Neural cell (in vitro differentiated cells): ENCODE results near the gene C1QTNF1. TPM values are rescaled to one million over a fixed set of nuclear protein-coding genes. Genes with fewer than 3 reads are reported as not detected.

ENCODE experiments used
- H2AFZ ChIP-seq: fragments of 200-600, 300-800 bp; sonication (generic), shearing (Covaris generic); 2 replicates; pipeline ENCODE4 v1.6.0; 2014; ENCODE audit warnings: low read depth, mild to moderate bottlenecking, antibody characterized with exemption, low read length, moderate library complexity
- H3F3A ChIP-seq: fragments of 200-600 bp; shearing (Covaris generic); 2 replicates; pipeline ENCODE4 v1.6.1; 2016; ENCODE audit warnings: mild to moderate bottlenecking, moderate library complexity, mixed read lengths, antibody characterized with exemption, low read length; ENCODE audit not compliant: insufficient read depth, poor library complexity, severe bottlenecking
- H3K27ac ChIP-seq: fragments of 200-600, 300-800 bp; sonication (generic), shearing (Covaris generic); 2 replicates; pipeline ENCODE4 v1.5.1; 2014; ENCODE audit warnings: mild to moderate bottlenecking, low read length, moderate library complexity
- H3K27me3 ChIP-seq: fragments of 300-800, 200-600 bp; sonication (generic), shearing (Covaris generic); 2 replicates; pipeline ENCODE4 v1.6.0; 2014; ENCODE audit warnings: mild to moderate bottlenecking, low read depth, low read length, moderate library complexity; ENCODE audit not compliant: insufficient read depth
- H3K36me3 ChIP-seq: fragments of 300-800, 200-600 bp; sonication (generic), shearing (Covaris generic); 2 replicates; pipeline ENCODE4 v1.5.1; 2014; ENCODE audit warnings: mild to moderate bottlenecking, antibody characterized with exemption, low read length, moderate library complexity; ENCODE audit not compliant: insufficient read depth
- H3K4me2 ChIP-seq: fragments of 300-800, 200-600 bp; sonication (generic), shearing (Covaris generic); 2 replicates; pipeline ENCODE4 v1.6.0; 2014; ENCODE audit warnings: mild to moderate bottlenecking, low read length
- H3K4me3 ChIP-seq: fragments of 300-800, 200-600 bp; sonication (generic), shearing (Covaris generic); 2 replicates; pipeline ENCODE4 v1.5.1; 2014; ENCODE audit warnings: mild to moderate bottlenecking, low read length, moderate library complexity
- H3K79me2 ChIP-seq: fragments of 200-600 bp; shearing (Covaris generic); replicated peaks from 2 replicates; pipeline ENCODE4 v1.6.0; 2014; ENCODE audit warnings: mild to moderate bottlenecking, low read length, moderate library complexity; ENCODE audit not compliant: insufficient read depth
- H3K9ac ChIP-seq: fragments of 300-800, 200-600 bp; sonication (generic), shearing (Covaris generic); 2 replicates; pipeline ENCODE4 v1.6.1; 2016; ENCODE audit warnings: mild to moderate bottlenecking, low read length, mixed read lengths
- H3K9me2 ChIP-seq: fragments of 200-600 bp; shearing (Covaris generic); 2 replicates; pipeline ENCODE4 v1.6.1; 2016; ENCODE audit warnings: mild to moderate bottlenecking, low read length, mixed read lengths; ENCODE audit not compliant: insufficient read depth
- H3K9me3 ChIP-seq: fragments of 200-600, 300-800 bp; sonication (generic), shearing (Covaris generic); 2 replicates; pipeline ENCODE4 v1.6.1; 2016; ENCODE audit warnings: mild to moderate bottlenecking, mixed run types, low read length, moderate library complexity, mixed read lengths
- H4K20me1 ChIP-seq: fragments of 200-600 bp; shearing (Covaris generic); 2 replicates; pipeline ENCODE4 v1.6.1; 2016; ENCODE audit warnings: mild to moderate bottlenecking, mixed run types; ENCODE audit not compliant: insufficient read depth
- EP300 ChIP-seq: fragments of 450-650 bp; conservative IDR thresholded peaks from 2 replicates; pipeline ENCODE4 v1.6.1; 2014; ENCODE audit warnings: antibody characterized with exemption, mild to moderate bottlenecking, moderate library complexity; ENCODE audit not compliant: poor library complexity, severe bottlenecking
- EZH2 ChIP-seq: fragments of 200-600, 300-800 bp; shearing (Covaris generic), sonication (generic); IDR thresholded peaks from 2 replicates; pipeline ENCODE4 v1.6.1; 2014; ENCODE audit warnings: antibody characterized with exemption, low read length, borderline replicate concordance, mild to moderate bottlenecking; ENCODE audit not compliant: insufficient read depth, poor library complexity, severe bottlenecking
- MXI1 ChIP-seq: fragments of 450-650 bp; conservative IDR thresholded peaks from 2 replicates; pipeline ENCODE4 v1.6.1; 2014; ENCODE audit warnings: antibody characterized with exemption, mild to moderate bottlenecking; ENCODE audit not compliant: poor library complexity, severe bottlenecking
- POLR2AphosphoS5 ChIP-seq: IDR thresholded peaks from 2 replicates; pipeline ENCODE4 v1.6.1; 2012
- RAD21 ChIP-seq: fragments of 450-650 bp; conservative IDR thresholded peaks from 2 replicates; pipeline ENCODE4 v1.6.1; 2014; ENCODE audit warnings: antibody characterized with exemption, mild to moderate bottlenecking, moderate library complexity
- SMC3 ChIP-seq: fragments of 450-650 bp; conservative IDR thresholded peaks from 2 replicates; pipeline ENCODE4 v1.6.1; 2014; ENCODE audit warnings: antibody characterized with exemption, mild to moderate bottlenecking, moderate library complexity; ENCODE audit not compliant: poor library complexity
- TAF1 ChIP-seq: IDR thresholded peaks from 2 replicates; pipeline ENCODE4 v1.6.1; 2012; ENCODE audit warnings: low read depth
- polyA plus RNA-seq: library from polyadenylated mRNA; depleted of rRNA; stranded (reverse); fragments of >200 nt; gene quantifications from 2 replicates; pipeline ENCODE4 v1.2.3, GENCODE V29; 2014
- TF ChIP-seq, protein P1 (sequence below): fragments of 450-650 bp; IDR thresholded peaks from 2 replicates; pipeline ENCODE4 v1.5.1; 2014; ENCODE audit warnings: antibody characterized with exemption, mild to moderate bottlenecking, moderate library complexity; ENCODE audit not compliant: poor library complexity, severe bottlenecking
- TF ChIP-seq, protein P2 (sequence below): IDR thresholded peaks from 2 replicates; pipeline ENCODE4 v1.6.1; 2012; ENCODE audit warnings: borderline replicate concordance

The C1QTNF1 gene
- polyA plus RNA-seq, 1 donor from 2014 or later = 0.16 TPM

DNA sequence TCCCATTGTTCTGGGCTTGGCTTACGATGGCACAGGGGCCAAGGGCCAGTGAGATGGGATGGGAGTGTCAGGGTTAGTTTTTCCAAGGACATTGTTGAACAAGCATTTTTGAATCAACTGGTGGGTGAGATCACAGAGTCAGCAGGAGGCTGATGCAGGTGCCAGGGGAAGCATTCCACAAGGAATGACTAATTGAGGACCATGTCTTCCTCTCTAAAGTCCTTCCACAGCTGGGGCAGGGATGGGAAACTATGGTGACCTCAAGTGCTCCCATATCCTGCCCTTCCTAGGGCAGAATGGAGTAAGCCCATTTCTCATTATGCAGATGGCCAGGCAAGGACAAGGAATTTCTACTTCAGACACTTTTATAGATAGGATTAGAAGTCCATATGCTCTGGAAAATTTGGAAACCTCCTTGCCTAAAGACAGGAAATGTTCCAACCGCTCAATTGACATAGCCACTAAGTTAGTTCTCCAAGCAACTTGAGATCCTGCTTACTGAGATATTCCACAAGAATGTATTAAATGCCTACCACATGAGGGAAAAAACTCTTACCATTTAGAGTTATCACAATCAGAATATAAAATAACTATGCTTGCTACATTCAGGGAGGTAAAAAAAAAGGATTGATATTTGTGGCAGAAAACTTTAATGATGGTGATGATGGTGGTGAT lies 29.4 kb downstream of the C1QTNF1 start:
- Histone ChIP-seq H3K27ac (no peak overlapping the region), H3K36me3 (no peaks in the 10 kb centered on the region), H3K27me3 (no peaks in the 10 kb centered on the region), H2AFZ (no peak overlapping the region), H3K4me3 (no peak overlapping the region), H3K4me2 (no peak overlapping the region), H3K9me2 (no peaks in the 10 kb centered on the region), H4K20me1 (no peaks in the 10 kb centered on the region), H3K79me2 (no peaks in the 10 kb centered on the region), H3F3A (no peaks in the 10 kb centered on the region), H3K9ac (no peak overlapping the region), H3K9me3 (peaks cover 5% of the 10 kb centered on the region)
- TF ChIP-seq EP300 = no peak
- TF ChIP-seq TAF1 = no peak
- TF ChIP-seq, protein P1, sequence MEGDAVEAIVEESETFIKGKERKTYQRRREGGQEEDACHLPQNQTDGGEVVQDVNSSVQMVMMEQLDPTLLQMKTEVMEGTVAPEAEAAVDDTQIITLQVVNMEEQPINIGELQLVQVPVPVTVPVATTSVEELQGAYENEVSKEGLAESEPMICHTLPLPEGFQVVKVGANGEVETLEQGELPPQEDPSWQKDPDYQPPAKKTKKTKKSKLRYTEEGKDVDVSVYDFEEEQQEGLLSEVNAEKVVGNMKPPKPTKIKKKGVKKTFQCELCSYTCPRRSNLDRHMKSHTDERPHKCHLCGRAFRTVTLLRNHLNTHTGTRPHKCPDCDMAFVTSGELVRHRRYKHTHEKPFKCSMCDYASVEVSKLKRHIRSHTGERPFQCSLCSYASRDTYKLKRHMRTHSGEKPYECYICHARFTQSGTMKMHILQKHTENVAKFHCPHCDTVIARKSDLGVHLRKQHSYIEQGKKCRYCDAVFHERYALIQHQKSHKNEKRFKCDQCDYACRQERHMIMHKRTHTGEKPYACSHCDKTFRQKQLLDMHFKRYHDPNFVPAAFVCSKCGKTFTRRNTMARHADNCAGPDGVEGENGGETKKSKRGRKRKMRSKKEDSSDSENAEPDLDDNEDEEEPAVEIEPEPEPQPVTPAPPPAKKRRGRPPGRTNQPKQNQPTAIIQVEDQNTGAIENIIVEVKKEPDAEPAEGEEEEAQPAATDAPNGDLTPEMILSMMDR = no peak
- TF ChIP-seq RAD21 = no peak
- no peak for TF ChIP-seq POLR2AphosphoS5

DNA sequence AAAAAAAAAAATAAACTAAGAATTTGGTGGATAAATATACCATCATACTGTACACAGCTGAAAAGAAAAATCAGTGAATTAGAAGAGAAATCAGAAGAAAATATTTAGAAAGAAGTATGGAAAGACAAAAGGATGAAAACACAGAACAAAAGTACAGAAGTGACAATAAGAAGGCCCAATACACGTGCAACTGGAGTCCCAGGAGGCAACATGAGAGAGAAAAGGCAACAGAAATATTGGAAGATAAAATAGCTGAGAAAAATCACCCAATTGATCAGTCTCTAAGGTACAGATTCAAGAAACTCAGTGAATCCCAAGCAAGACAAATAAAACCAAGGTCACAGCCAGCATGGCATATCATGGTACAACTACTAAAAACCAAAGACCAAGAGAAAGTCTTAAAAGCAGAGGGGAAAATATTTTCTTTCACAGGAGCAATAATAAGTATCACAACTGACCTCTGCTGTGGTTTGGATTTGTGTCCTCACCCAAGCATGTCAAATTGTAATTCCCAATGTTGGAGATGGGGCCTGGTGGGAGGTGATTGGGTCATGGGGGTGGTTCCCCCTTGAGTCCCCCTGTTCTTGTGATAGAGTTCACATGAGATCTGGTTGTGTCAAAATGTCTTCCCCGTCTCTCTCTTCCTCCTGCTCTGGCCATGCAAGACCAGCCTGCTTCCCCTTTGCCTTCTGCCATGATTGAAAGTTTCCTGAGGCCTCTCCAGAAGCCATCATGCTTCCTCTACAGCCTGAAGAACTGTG lies 30.4 kb downstream of the C1QTNF1 start:
- H3K9me3 ChIP-seq = peaks cover 5% of the 10 kb centered on the region
- no peaks in the 10 kb centered on the region for H3K9me2 ChIP-seq
- H3K36me3 ChIP-seq = no peaks in the 10 kb centered on the region
- TF ChIP-seq POLR2AphosphoS5 (no peak), EZH2 (no peak), SMC3 (no peak), TAF1 (no peak), EP300 (no peak), MXI1 (no peak), RAD21 (no peak)
- TF ChIP-seq, protein P2, sequence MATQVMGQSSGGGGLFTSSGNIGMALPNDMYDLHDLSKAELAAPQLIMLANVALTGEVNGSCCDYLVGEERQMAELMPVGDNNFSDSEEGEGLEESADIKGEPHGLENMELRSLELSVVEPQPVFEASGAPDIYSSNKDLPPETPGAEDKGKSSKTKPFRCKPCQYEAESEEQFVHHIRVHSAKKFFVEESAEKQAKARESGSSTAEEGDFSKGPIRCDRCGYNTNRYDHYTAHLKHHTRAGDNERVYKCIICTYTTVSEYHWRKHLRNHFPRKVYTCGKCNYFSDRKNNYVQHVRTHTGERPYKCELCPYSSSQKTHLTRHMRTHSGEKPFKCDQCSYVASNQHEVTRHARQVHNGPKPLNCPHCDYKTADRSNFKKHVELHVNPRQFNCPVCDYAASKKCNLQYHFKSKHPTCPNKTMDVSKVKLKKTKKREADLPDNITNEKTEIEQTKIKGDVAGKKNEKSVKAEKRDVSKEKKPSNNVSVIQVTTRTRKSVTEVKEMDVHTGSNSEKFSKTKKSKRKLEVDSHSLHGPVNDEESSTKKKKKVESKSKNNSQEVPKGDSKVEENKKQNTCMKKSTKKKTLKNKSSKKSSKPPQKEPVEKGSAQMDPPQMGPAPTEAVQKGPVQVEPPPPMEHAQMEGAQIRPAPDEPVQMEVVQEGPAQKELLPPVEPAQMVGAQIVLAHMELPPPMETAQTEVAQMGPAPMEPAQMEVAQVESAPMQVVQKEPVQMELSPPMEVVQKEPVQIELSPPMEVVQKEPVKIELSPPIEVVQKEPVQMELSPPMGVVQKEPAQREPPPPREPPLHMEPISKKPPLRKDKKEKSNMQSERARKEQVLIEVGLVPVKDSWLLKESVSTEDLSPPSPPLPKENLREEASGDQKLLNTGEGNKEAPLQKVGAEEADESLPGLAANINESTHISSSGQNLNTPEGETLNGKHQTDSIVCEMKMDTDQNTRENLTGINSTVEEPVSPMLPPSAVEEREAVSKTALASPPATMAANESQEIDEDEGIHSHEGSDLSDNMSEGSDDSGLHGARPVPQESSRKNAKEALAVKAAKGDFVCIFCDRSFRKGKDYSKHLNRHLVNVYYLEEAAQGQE = no peak
- TF ChIP-seq, protein P1 = no peak
- H2AFZ ChIP-seq = no peak overlapping the region
- no peaks in the 10 kb centered on the region for H3K79me2 ChIP-seq
- H3K9ac ChIP-seq = no peak overlapping the region
- H3F3A ChIP-seq = no peaks in the 10 kb centered on the region
- no peak overlapping the region for H3K4me2 ChIP-seq
- no peak overlapping the region for H3K4me3 ChIP-seq
- no peaks in the 10 kb centered on the region for H3K27me3 ChIP-seq
- no peaks in the 10 kb centered on the region for H4K20me1 ChIP-seq
- no peak overlapping the region for H3K27ac ChIP-seq
